HL-60 (cell line): ENCODE results near the gene ZNF839.

ENCODE experiments used
- DNase-seq, 2 experiments: peaks; one replicate each; pipeline ENCODE4 v3.0.0-alpha.2; 2010 to 2020; ENCODE audit warnings: low read depth in 1 of 2, low spot score in 1 of 2
- H3K27ac ChIP-seq: fragments of 250-450 bp; sonication (Bioruptor Pico); replicated peaks from 2 replicates; pipeline ENCODE4 v1.5.1; 2020; ENCODE audit warnings: mild to moderate bottlenecking, moderate library complexity
- H3K27me3 ChIP-seq: fragments of 250-450 bp; sonication (Bioruptor Pico); 2 replicates; pipeline ENCODE4 v1.5.1; 2021; ENCODE audit warnings: mild to moderate bottlenecking, moderate library complexity; ENCODE audit not compliant: insufficient read depth, poor library complexity, severe bottlenecking
- H3K4me3 ChIP-seq: replicated peaks from 2 replicates; pipeline ENCODE4 v1.5.1; 2011; ENCODE audit warnings: mild to moderate bottlenecking, control low read depth, low read length; ENCODE audit not compliant: insufficient read depth
- GABPA ChIP-seq: IDR thresholded peaks from 2 replicates; pipeline ENCODE4 v1.6.1; 2012; ENCODE audit warnings: low read depth
- POLR2AphosphoS5 ChIP-seq: IDR thresholded peaks from 2 replicates; pipeline ENCODE4 v1.6.1; 2012; ENCODE audit warnings: low read depth
- REST ChIP-seq: IDR thresholded peaks from 2 replicates; pipeline ENCODE4 v1.6.1; 2012; ENCODE audit warnings: low read depth; ENCODE audit not compliant: insufficient replicate concordance
- SPI1 ChIP-seq: IDR thresholded peaks from 2 replicates; pipeline ENCODE4 v1.6.1; 2012; ENCODE audit warnings: low read depth, mild to moderate bottlenecking, borderline replicate concordance
- TF ChIP-seq, protein P1 (sequence below): IDR thresholded peaks from one replicate; pipeline ENCODE4 v1.5.1; 2011; ENCODE audit warnings: low read length, control low read depth, inconsistent platforms; ENCODE audit not compliant: insufficient read depth

ZNF839 gene

GRCh38 chr14:102277874-102278630 is 41.5 kb upstream of the ZNF839 start:
- TF ChIP-seq, protein P1, sequence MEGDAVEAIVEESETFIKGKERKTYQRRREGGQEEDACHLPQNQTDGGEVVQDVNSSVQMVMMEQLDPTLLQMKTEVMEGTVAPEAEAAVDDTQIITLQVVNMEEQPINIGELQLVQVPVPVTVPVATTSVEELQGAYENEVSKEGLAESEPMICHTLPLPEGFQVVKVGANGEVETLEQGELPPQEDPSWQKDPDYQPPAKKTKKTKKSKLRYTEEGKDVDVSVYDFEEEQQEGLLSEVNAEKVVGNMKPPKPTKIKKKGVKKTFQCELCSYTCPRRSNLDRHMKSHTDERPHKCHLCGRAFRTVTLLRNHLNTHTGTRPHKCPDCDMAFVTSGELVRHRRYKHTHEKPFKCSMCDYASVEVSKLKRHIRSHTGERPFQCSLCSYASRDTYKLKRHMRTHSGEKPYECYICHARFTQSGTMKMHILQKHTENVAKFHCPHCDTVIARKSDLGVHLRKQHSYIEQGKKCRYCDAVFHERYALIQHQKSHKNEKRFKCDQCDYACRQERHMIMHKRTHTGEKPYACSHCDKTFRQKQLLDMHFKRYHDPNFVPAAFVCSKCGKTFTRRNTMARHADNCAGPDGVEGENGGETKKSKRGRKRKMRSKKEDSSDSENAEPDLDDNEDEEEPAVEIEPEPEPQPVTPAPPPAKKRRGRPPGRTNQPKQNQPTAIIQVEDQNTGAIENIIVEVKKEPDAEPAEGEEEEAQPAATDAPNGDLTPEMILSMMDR = no peak
- TF ChIP-seq POLR2AphosphoS5 (no peak), REST (no peak), GABPA (no peak), SPI1 (no peak)
- Histone ChIP-seq H3K27ac (no peak overlapping the region), H3K4me3 (no peak overlapping the region), H3K27me3 (no peaks in the 10 kb centered on the region)
- DNase-seq = no peak

GRCh38 chr14:102278631-102278935 is 41.0 kb upstream of the ZNF839 start:
- Histone ChIP-seq H3K4me3 (no peak overlapping the region), H3K27ac (no peak overlapping the region), H3K27me3 (no peaks in the 10 kb centered on the region)
- DNase-seq = no peak
- TF ChIP-seq REST (no peak), GABPA (no peak), POLR2AphosphoS5 (no peak)
- TF ChIP-seq, protein P1 = no peak

GRCh38 chr14:102279282-102279681 is 40.3 kb upstream of the ZNF839 start:
- no peak for DNase-seq
- TF ChIP-seq, protein P1 = no peak
- TF ChIP-seq POLR2AphosphoS5 = no peak
- Histone ChIP-seq H3K27ac (no peak overlapping the region), H3K4me3 (no peak overlapping the region), H3K27me3 (no peaks in the 10 kb centered on the region)

GRCh38 chr14:102279688-102280348 is 39.7 kb upstream of the ZNF839 start:
- H3K27ac ChIP-seq = no peak overlapping the region
- H3K4me3 ChIP-seq = no peak overlapping the region
- no peak for DNase-seq
- TF ChIP-seq SPI1 (no peak), REST (no peak), GABPA (no peak), POLR2AphosphoS5 (no peak)
- TF ChIP-seq, protein P1 = no peak
- no peaks in the 10 kb centered on the region for H3K27me3 ChIP-seq
